Calu3 (cell line): ENCODE data around the gene SPATA31C2. TPM values are rescaled to one million over a fixed set of nuclear protein-coding genes. Genes with fewer than 3 reads are reported as not detected.

Experiments used
- BruUV-seq: library from RNA; stranded (reverse); fragments of 400-500 nt; replicated peaks from 2 replicates; lab custom pipeline; 2021; lab: Mats Ljungman, UMichigan
- CTCF ChIA-PET: fragments of 300-600 bp; sonication (Branson Sonifier 250); formaldehyde crosslinking; loops from one replicate; lab custom pipeline; 2022; ENCODE audit warnings: antibody characterized with exemption; lab: Charles Lee
- DNase-seq: peaks from one replicate; pipeline ENCODE4 v3.0.0; 2022
- H3K27ac Mint-ChIP-seq: one replicate; pipeline ENCODE4 v1.8.0; 2022; ENCODE audit warnings: mixed read lengths; ENCODE audit not compliant: unreplicated experiment
- H3K27me3 Mint-ChIP-seq: one replicate; pipeline ENCODE4 v1.8.0; 2022; ENCODE audit warnings: mixed read lengths; ENCODE audit not compliant: unreplicated experiment
- H3K36me3 Mint-ChIP-seq: one replicate; pipeline ENCODE4 v1.8.0; 2022; ENCODE audit warnings: mild to moderate bottlenecking, moderate library complexity, mixed read lengths; ENCODE audit not compliant: insufficient read depth, unreplicated experiment
- H3K4me1 Mint-ChIP-seq: one replicate; pipeline ENCODE4 v1.8.0; 2022; ENCODE audit warnings: mild to moderate bottlenecking, low read depth, mixed read lengths; ENCODE audit not compliant: unreplicated experiment
- H3K4me3 Mint-ChIP-seq: one replicate; pipeline ENCODE4 v1.8.0; 2022; ENCODE audit warnings: mild to moderate bottlenecking, low read depth, moderate library complexity, mixed read lengths; ENCODE audit not compliant: unreplicated experiment
- H3K9me3 Mint-ChIP-seq: one replicate; pipeline ENCODE4 v1.8.0; 2022; ENCODE audit warnings: low read depth, mixed read lengths; ENCODE audit not compliant: unreplicated experiment
- intact Hi-C: fragments of 100-400 bp; cut with micrococcal nuclease; formaldehyde crosslinking; loops from one replicate; pipeline ENCODE4 v1.10.0; 2022; ENCODE audit not compliant: unreplicated experiment
- total RNA-seq: library from RNA; stranded (reverse); gene quantifications from 2 replicates; pipeline ENCODE4 v1.2.3, GENCODE V29; 2022
- TF ChIP-seq, protein P1 (sequence below): fragments of 200-600 bp; IDR thresholded peaks from one replicate; pipeline ENCODE4 v1.8.0; 2022; ENCODE audit warnings: antibody characterized with exemption; ENCODE audit not compliant: unreplicated experiment

SPATA31C2 gene
- total RNA-seq, 1 experiment from 2014 or later, result not detected

DNA sequence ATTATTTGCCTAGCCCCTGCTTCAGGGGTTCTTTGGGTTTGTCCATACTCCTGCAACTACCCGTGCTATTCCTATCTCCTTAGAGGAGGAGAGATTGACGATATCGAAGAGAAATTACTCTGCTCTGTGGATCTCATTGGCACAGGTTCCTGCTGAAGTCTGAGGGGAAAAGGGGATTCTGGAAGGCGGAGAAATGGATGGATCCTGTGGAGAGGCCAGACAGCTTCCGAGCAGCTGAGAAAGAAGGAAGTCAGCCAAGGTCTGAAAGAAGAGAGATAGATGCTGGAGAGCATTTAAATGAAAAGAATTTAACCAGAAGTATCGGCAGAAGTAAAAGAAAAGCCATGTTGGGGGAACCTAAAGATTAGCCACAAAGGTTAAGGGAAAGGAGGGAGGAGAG, 40.4 kb upstream of the SPATA31C2 start:
- Mint-ChIP-seq H3K36me3 (no peaks in the 10 kb centered on the region), H3K27ac (no peak overlapping the region), H3K4me3 (no peak overlapping the region), H3K27me3 (no peaks in the 10 kb centered on the region), H3K4me1 (no peaks in the 10 kb centered on the region), H3K9me3 (no peaks in the 10 kb centered on the region)
- CTCF ChIA-PET, result no interaction called here
- no TSS peak for BruUV-seq
- DNase-seq, result no peak
- intact Hi-C loops, result no loop called here
- TF ChIP-seq, protein P1, sequence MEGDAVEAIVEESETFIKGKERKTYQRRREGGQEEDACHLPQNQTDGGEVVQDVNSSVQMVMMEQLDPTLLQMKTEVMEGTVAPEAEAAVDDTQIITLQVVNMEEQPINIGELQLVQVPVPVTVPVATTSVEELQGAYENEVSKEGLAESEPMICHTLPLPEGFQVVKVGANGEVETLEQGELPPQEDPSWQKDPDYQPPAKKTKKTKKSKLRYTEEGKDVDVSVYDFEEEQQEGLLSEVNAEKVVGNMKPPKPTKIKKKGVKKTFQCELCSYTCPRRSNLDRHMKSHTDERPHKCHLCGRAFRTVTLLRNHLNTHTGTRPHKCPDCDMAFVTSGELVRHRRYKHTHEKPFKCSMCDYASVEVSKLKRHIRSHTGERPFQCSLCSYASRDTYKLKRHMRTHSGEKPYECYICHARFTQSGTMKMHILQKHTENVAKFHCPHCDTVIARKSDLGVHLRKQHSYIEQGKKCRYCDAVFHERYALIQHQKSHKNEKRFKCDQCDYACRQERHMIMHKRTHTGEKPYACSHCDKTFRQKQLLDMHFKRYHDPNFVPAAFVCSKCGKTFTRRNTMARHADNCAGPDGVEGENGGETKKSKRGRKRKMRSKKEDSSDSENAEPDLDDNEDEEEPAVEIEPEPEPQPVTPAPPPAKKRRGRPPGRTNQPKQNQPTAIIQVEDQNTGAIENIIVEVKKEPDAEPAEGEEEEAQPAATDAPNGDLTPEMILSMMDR, result no peak

DNA sequence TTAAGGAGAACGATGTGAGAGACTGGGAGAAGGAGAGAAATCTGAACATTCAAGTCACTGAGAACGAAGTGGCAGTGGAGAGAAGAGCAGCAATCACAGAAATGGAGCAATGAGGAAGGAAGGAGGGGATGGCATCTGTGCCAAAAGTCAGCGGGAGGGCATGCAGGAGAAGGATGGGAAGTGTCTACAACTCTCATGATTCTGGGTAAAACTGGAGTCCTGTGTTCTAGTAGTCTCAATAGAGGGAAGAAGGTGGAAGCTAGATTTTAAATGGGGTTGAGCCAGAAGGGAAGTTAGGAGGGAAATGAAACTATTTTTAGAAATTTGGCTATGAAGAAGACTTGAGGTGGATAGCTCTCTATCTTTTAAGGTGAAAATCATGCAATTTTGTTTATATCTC, 39.1 kb upstream of the SPATA31C2 start:
- intact Hi-C loops, result no loop called here
- no peak for DNase-seq

DNA sequence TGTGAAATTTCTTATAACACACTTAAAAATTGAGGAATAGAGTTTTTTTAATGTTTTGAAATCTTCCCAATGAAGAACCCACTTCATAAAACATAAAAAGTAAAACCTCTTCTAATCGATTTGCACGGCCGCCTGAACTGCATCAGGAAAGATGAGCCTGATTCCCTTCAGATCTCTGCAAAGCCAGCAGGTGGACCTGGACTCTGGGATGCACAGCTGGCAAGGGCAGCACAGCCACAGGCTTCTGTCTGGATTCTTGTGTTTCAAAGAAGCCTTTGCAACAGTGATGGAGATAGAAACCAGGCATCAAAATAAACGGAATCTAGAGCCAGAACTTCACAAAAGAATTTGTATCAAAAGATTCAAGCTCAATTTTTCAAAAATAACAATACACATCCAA, 36.0 kb upstream of the SPATA31C2 start:
- Mint-ChIP-seq H3K4me3 (no peak overlapping the region), H3K36me3 (no peaks in the 10 kb centered on the region), H3K27me3 (no peaks in the 10 kb centered on the region), H3K27ac (peak overlapping the region; percentile 24), H3K4me1 (no peaks in the 10 kb centered on the region), H3K9me3 (no peaks in the 10 kb centered on the region)
- TF ChIP-seq, protein P1, result no peak
- no peak for DNase-seq
- no TSS peak for BruUV-seq
- intact Hi-C loops, result loop anchor here (5.0 kb wide), 2 partner anchors 218 to 403 kb away; no protein-coding TSS in a partner anchor
- CTCF ChIA-PET, result no interaction called here

More for the DNA sequence above, 39.1 kb upstream of the SPATA31C2 start:
- Mint-ChIP-seq H3K9me3 (no peaks in the 10 kb centered on the region), H3K27me3 (no peaks in the 10 kb centered on the region), H3K4me3 (no peak overlapping the region), H3K36me3 (no peaks in the 10 kb centered on the region), H3K27ac (no peak overlapping the region), H3K4me1 (no peaks in the 10 kb centered on the region)
- TF ChIP-seq, protein P1, result no peak
- BruUV-seq, result no TSS peak
- CTCF ChIA-PET, result no interaction called here

DNA sequence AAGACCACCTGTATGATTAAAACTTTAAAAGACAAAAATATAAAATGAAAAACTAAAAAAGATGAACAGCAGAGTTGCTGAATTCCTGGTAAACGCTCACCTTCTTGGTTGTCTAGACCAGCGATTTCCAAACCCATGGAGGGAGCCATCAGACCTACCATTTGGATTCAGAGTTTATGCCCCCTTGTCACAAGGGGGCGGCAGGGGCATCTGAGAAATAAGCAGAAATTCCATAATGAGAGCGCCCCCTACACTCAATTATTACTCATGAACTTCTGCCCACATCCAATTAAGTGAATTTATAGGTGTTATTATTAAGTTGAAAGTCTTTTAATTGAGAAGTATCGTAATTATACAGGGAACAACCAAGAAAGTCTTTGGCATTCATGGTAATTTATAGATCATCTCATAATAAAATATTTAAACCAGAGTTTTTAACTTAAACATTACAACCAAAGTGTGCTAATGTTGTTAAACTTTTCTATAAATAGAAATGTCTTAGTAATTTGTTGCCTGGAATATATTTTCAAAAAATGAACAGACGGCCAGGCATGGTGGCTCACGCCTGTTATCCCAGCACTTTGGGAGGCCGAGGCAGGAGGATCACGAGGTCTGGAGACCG, 35.2 kb upstream of the SPATA31C2 start:
- peaks cover 3% of the 10 kb centered on the region for H3K9me3 Mint-ChIP-seq
- H3K4me1 Mint-ChIP-seq, result no peaks in the 10 kb centered on the region
- DNase-seq, result peak; percentile 68
- CTCF ChIA-PET, result no interaction called here
- H3K4me3 Mint-ChIP-seq, result no peak overlapping the region
- no peaks in the 10 kb centered on the region for H3K27me3 Mint-ChIP-seq
- H3K27ac Mint-ChIP-seq, result no peak overlapping the region
- BruUV-seq, result no TSS peak
- TF ChIP-seq, protein P1, result peak; percentile 83
- intact Hi-C loops, result loop anchor here (5.0 kb wide), 2 partner anchors 219 to 404 kb away; no protein-coding TSS in a partner anchor
- H3K36me3 Mint-ChIP-seq, result no peaks in the 10 kb centered on the region
